OCI-LY7 (cell line): Measurements from ENCODE around the gene PRDM4.

Source experiments
- CTCF ChIP-seq: fragments of 200-600 bp; sonication (generic); conservative IDR thresholded peaks from 2 replicates; pipeline ENCODE4 v1.5.1; 2014; ENCODE audit warnings: mild to moderate bottlenecking, antibody characterized with exemption, low read length, moderate library complexity, mixed read lengths
- EZH2phosphoT487 ChIP-seq: fragments of 200-600 bp; sonication (generic); IDR thresholded peaks from 2 replicates; pipeline ENCODE4 v1.6.1; 2018; ENCODE audit warnings: low read depth, borderline replicate concordance, mild to moderate bottlenecking, mixed run types, antibody characterized with exemption, low read length, moderate library complexity, mixed read lengths

- TF ChIP-seq CTCF, result no peak
- TF ChIP-seq EZH2phosphoT487, result no peak
Measured at GRCh38 chr12:107774349-107775029, 13.6 kb upstream of the PRDM4 start, which contains the start of gene ASCL4.
